ENCODE results near the gene VAMP2. TPM values are rescaled to one million over a fixed set of nuclear protein-coding genes. Genes with fewer than 3 reads are reported as not detected.
A peak's percentile ranks its signal among the peaks of the same experiment; 100 is the strongest.

The VAMP2 gene
- total and polyA plus RNA-seq, 10 of the 15 experiments (the other 5 are each of a cell fraction or from before 2014, with no cell fraction given), result 3.0 to 35.2 (median 25.0) TPM

DNA sequence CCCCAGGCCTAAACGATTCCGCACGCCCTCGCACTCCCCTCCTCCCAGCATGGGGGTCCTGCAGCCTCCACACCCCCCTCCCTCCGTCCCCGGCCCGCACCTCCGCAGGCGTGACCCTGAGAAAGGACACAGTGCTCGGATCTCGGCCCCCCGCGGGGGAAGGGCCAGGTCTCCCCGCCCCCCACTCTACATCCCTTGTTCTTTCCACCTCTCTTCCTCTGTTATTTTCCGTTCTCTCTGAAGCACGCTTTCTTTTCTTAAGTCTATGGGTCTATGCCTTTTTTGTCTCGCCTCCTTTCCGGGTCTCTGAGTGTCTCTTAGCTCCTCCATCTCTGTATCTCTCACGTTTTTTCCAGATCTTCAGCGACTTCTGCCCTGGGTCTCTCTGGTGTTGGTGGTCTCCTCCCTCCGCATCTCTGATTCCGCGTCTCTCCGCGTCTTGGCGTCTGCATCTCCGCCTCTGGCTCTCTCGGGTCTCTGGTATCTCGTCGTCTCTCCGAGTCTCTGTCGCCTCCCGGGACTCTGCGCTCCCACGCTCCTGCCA is 36.7 kb downstream of the VAMP2 start:
- Histone ChIP-seq H3K27me3 (replicated peaks in 1 of 2; ENCODE audit: control insufficient read depth in 2 of 2, insufficient read depth in 2 of 2, low read length in 1 of 2) (peaks cover 5 to 9% of the 10 kb centered on the region in 2 experiments), H3K9me3 (replicated peaks; ENCODE audit: control insufficient read depth, insufficient read depth, low read length) (no peaks in the 10 kb centered on the region), H3K4me3 (peak overlapping the region; percentile 99), H3K27ac (ENCODE audit: control insufficient read depth, insufficient read depth) (peak overlapping the region; percentile 53), H3K79me2 (ENCODE audit: control insufficient read depth, insufficient read depth, low read length) (no peaks in the 10 kb centered on the region), H3K4me2 (ENCODE audit: control insufficient read depth, insufficient read depth) (peak overlapping the region; percentile 94), H3K9ac (ENCODE audit: control insufficient read depth, insufficient read depth, low read length) (peak overlapping the region; percentile 72), H3K4me1 (ENCODE audit: control insufficient read depth, insufficient read depth, low read length) (peaks cover 33% of the 10 kb centered on the region), H4K20me1 (ENCODE audit: control insufficient read depth, insufficient read depth) (no peaks in the 10 kb centered on the region), H3K36me3 (ENCODE audit: control insufficient read depth in 2 of 2, insufficient read depth in 2 of 2, low read length in 1 of 2) (no peaks in the 10 kb centered on the region), H2AFZ (ENCODE audit: control insufficient read depth, low read depth, low read length) (peak overlapping the region; percentile 92)
- ATAC-seq, result peak; percentile 1; the same call in 1 of the 3 replicates
- TSS peak; percentile 62 for BruUV-seq (replicated peaks)
- POLR2A ChIA-PET, result interaction anchor here (0.8 to 2.4 kb wide), 4 partner anchors 11 to 169 kb away, joined by 3 to 20 read pairs (median 10); partner anchors contain the start of genes PER1 and SLC25A35
- RAD21 ChIA-PET (ENCODE audit: unreplicated experiment), result interaction anchor here (1.1 to 1.9 kb wide), 3 partner anchors 12 to 58 kb away, joined by 3 to 14 read pairs (median 3); no protein-coding TSS in a partner anchor
- no peak for DNase-seq (ENCODE audit: low read depth, low spot score)
- in situ Hi-C loops (cut with MboI), result loop anchor here (5.0 kb wide), 1 partner anchor 96 kb away; no protein-coding TSS in a partner anchor
- CTCF ChIA-PET, result interaction anchor here (0.7 to 2.2 kb wide), 5 partner anchors 11 to 175 kb away, joined by 3 to 16 read pairs (median 7); no protein-coding TSS in a partner anchor
- TF ChIP-seq ZNF622 (IDR thresholded peaks at IDR 0.05) (no peak), TCF3 (IDR thresholded peaks at IDR 0.05; ENCODE audit: borderline replicate concordance, insufficient read depth, low read depth, low read length) (no peak), RB1 (IDR thresholded peaks at IDR 0.05; ENCODE audit: borderline replicate concordance) (no peak), MLLT1 (IDR thresholded peaks at IDR 0.05) (0 out of 2 replicates have a peak, but pooled peaks have one; percentile 2), TAF1 (IDR thresholded peaks at IDR 0.05; ENCODE audit: borderline replicate concordance, low read depth, low read length) (no peak), CHD2 (IDR thresholded peaks at IDR 0.05; ENCODE audit: borderline replicate concordance, low read depth, low read length) (peak; percentile 55), NR2F1 (conservative IDR thresholded peaks at IDR 0.05) (no peak), E2F4 (IDR thresholded peaks at IDR 0.05; ENCODE audit: low read depth, low read length) (no peak), NFIC (IDR thresholded peaks at IDR 0.05; ENCODE audit: low read depth, low read length) (no peak), HDGF (IDR thresholded peaks at IDR 0.05) (peak; percentile 63; the same call in 1 of the 2 replicates), NFYB (IDR thresholded peaks at IDR 0.05; ENCODE audit: insufficient read depth, low read depth, low read length) (no peak), HSF1 (IDR thresholded peaks at IDR 0.05; ENCODE audit: low read depth, low read length) (no peak), NBN (IDR thresholded peaks at IDR 0.05) (peak; percentile 55; the same call in 1 of the 2 replicates), CHD1 (IDR thresholded peaks at IDR 0.05; ENCODE audit: low read depth, low read length) (no peak), KAT2A (conservative IDR thresholded peaks at IDR 0.05; ENCODE audit: control insufficient read depth, low read depth, low read length) (no peak), SRF (IDR thresholded peaks at IDR 0.05; ENCODE audit: low read depth in 2 of 2, low read length in 2 of 2) (0 out of 4 replicates have a peak, but pooled peaks of 1 of the 2 experiments have one; percentile 21), YBX1 (IDR thresholded peaks at IDR 0.05) (no peak), SP1 (IDR thresholded peaks at IDR 0.05; ENCODE audit: low read depth, low read length) (no peak), TBL1XR1 (IDR thresholded peaks at IDR 0.05; ENCODE audit: low read depth, low read length) (no peak)
- TF ChIP-seq, protein P1, sequence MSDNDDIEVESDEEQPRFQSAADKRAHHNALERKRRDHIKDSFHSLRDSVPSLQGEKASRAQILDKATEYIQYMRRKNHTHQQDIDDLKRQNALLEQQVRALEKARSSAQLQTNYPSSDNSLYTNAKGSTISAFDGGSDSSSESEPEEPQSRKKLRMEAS (IDR thresholded peaks at IDR 0.05; ENCODE audit: low read depth, low read length), result no peak
- WGBS (ENCODE audit: insufficient coverage, insufficient replicate concordance, low lambda C conversion rate, missing lambda C conversion rate), result 2% methylated on average over 30 of the region's 35 CpGs
- no peak for FAIRE-seq
- SMC1A ChIA-PET (ENCODE audit: uncharacterized antibody, unreplicated experiment), result interaction anchor here (0.6 to 2.5 kb wide), 7 partner anchors 12 to 740 kb away, joined by 3 to 26 read pairs (median 4); partner anchors contain the start of gene SLC25A35
- intact Hi-C loops (cut with micrococcal nuclease; ENCODE audit: unreplicated experiment), result loop anchor here (1.0 kb wide), 1 partner anchor 12 kb away; no protein-coding TSS in a partner anchor

All from GM12878 (cell line).